Measurements from ENCODE around the gene CFAP161.

The CFAP161 gene, protein sequence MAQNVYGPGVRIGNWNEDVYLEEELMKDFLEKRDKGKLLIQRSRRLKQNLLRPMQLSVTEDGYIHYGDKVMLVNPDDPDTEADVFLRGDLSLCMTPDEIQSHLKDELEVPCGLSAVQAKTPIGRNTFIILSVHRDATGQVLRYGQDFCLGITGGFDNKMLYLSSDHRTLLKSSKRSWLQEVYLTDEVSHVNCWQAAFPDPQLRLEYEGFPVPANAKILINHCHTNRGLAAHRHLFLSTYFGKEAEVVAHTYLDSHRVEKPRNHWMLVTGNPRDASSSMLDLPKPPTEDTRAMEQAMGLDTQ

GRCh38 chr15:81133782-81134461 is at the start of gene CFAP161:
TSS of gene CFAP161 (plus strand) at chr15:81134270. CDS start at chr15:81134330, 60 bp downstream.
- DNase-seq: peak; percentile 12

- no peak for DNase-seq
These were observed 49.4 kb upstream of the CFAP161 start for GRCh38 chr15:81084716-81085115.

DNA sequence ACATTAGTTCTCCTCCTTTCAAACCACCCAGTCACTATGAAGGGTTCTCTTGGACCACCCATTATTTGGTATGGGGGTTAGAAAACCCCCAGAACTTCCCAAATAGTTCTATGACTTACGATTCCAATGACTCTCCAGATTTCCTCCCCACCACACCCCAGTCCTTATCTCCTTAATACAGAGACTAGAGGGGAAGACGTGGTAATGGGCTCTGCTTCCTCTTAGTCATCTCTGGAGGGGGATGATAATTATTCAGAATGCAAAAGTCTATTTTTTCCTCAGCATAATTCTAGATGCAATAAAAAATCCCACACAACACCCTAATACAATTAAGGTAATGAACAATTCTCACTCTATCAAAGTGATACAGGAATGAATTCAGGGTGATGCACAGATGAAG is 48.9 kb upstream of the CFAP161 start:
- no peak for DNase-seq

GRCh38 chr15:81085898-81086297 is 48.2 kb upstream of the CFAP161 start:
- DNase-seq: no peak

DNA sequence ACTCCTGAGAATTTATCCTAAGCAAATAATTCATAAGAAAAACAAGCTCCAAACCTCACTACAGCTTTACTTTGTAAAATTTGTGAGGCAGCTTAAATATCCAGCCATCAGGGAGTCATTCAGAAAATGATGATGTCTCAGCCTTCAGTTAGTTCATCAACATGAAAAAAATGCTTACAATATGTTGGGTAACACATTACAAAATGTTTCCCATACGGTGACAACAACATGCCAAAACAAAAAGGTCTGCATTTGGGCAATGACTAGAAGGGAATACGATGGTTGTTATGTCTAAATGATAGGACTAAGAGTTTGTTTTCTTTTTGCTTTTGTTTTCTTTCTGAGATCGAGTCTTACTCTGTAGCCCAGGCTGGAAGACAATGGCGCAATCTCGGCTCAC is 47.0 kb upstream of the CFAP161 start:
- DNase-seq: no peak

GRCh38 chr15:81087694-81088093 is 46.4 kb upstream of the CFAP161 start:
- no peak for DNase-seq

DNA sequence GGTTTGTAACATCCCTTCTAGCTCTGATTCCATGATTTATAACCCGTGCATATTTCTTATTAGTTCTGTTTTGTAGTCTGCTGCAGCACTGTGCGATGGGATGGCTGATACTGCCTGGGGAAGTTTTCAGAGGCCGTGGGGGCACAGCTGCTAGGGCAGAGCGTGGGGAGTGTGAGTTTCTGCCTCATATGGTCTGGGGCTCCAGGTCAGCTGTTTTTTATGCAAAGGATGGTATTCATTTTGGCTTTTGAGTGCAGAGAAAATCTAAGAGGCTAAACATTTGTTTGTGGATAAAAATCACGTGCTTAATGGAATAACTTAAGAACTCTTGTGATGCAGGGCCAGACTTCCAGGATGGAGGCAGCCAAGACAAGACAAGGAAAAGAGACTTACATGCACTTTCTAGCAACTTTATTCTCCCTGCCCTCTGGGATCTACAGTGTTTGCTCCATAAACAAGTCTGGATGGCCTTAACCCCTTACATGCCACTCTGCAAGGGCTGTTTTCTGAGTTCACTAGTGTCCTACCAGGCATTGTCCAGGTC is 45.5 kb upstream of the CFAP161 start:
- no peak for DNase-seq

DNA sequence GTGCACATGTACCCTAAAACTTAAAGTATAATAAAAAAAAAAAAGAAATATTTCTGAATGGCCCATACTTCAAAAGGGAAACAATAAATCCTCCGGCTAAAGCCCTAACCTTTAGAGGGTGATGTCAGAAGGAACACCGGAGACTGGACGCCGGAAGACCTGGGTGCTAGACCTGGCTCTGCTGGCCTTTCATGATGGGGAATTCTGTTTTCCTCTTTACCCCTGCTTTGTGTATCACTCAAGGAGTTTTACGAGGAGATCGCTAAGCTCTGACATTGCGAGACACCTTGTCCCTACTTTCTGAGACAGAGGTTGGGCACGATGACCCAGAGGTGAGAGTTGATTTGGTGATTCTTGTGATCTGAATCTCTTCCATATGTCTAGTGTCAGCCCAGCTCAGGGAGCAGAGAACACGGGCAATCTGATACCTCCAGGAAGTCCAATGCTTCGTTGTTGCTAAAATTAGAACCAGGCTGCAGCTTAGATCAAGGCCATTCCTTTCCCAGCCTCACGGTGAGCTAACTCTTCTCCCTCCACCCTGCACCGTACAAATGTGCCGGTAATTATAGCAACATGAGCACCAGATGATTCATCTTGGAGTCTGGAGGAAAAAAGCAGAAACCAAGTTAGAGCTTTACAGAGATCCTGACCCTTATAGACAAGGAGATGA is 42.0 kb upstream of the CFAP161 start:
- no peak for DNase-seq

GRCh38 chr15:81092559-81092902 is 41.5 kb upstream of the CFAP161 start:
- DNase-seq: no peak

- DNase-seq: no peak
These were observed 40.1 kb upstream of the CFAP161 start for GRCh38 chr15:81093961-81094360.

DNA sequence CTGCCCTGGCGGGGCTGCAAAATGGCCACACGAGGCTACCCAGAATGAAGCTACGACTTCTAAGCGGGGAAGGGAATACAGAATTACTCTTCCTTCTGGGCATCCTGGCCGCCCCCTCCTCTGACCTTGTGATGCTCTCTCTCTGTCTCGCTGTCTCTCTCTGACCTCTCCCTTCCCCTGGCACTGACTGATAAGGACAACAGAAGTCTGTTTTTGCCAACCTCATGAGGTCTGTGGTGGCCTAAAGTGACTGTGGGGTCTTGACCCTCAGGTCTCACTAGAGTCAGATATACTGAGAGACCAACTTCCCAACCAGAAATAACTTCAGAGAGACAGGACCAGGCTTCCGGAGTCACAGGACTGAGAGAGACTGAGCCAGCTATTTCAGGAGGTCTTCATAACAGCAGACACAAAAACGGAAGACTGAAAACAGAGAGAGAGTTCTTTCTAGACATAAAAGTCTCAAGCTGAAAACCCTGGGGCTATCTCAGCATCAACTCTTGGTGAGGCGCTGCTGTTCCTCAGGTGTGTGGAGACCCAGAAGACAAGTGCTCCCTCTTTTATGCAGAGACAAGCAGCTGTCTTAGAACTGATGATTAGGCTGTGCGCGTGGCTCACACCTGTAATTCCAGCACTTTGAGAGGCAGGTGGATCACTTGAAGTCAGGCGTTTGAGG is 38.2 kb upstream of the CFAP161 start:
- no peak for DNase-seq

- DNase-seq: no peak
These were observed 37.7 kb upstream of the CFAP161 start for GRCh38 chr15:81096398-81096797.

DNA sequence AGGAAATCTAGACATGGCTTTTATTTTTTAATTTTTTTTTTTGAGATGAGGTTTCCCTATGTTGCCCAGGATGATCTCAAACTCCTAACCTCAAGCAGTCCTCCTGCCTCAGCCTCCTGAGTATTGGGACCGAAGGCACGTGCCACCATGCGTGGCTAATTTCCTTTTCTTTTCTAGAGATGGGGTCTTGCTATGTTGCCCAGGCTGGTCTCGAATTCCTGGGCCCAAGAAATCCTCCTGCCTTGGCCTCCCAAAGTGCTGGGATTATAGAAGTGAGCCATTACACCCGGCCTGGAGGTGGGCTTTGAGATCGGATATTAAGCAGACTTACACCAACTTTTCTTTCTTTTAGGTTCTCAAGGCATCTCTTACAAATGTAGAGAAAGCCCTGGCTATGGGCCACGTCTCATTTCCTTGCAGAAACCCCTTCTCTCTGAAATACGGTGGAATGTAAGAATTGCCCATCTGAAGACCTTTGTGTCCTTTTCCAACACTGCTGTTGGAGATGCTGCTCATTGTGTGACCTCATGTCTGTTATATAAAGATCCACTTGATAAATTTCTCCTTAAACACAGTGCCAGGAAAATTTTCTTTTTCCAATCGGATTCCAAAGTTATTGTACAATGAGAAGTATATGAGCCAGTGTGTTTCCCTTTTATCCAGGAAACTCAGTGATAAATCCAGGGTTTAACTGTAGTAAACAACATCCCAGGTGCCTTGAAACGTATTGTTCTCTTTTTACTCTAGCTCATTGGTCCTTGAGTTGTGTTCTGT is 36.8 kb upstream of the CFAP161 start:
- no peak for DNase-seq

- no peak for DNase-seq
These were observed 36.2 kb upstream of the CFAP161 start for GRCh38 chr15:81097890-81098280.

DNA sequence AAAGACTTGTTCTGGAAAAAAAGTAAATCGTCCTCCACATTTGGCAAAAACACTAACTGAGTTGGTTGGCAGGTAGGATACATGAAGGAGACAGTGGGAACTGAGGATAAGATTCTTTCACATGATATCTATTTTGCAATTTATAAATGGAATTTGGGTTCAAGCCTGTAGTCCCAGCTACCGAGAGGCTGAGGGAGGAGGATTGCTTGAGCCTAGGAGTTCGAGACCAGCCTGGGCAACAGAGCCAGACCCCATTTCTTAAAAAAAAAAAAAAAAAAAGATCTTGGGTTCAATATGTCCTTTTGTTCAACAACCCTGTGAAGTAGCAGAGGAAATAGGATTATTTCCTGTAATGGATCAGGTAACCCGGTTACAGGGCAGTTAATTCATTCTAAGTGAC is 35.7 kb upstream of the CFAP161 start:
- no peak for DNase-seq

DNA sequence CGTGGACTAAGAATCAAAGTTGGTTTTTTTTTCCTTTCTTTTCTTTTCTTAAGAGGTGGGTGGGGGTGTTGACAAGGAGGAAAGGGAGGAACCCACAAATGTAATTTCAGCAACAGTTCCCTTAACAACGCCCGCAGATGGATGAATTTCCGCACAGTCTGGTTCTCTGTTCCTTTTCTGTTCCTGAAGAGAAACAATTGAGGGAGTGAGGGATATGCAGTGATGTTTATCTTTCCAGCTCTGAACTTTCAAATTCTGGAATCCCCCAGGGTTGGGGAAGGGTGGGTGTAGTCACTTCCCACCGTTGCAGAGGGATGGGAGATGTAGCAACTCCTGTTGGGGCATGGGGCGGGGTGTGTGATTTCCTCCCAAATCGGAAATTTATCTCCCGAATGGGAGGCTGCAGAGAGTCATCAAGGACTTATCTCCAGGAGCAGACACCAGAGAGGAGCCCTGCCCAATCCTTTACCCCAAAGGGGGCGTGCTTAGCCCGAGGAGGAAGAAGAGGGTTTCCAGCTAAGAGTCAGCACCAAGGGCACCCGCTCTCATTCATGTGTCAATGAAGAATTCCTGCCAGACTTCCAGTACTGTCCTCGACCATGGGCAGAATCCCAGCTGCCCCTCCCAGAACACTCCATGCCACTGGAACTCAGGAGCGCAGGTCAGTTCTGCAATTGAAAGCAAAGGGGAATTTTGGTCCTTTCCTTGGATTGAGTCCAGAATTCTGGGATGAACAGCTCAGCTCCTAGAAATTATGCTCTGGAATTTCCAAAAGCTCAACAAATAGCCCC is 35.0 kb upstream of the CFAP161 start:
- DNase-seq: no peak

DNA sequence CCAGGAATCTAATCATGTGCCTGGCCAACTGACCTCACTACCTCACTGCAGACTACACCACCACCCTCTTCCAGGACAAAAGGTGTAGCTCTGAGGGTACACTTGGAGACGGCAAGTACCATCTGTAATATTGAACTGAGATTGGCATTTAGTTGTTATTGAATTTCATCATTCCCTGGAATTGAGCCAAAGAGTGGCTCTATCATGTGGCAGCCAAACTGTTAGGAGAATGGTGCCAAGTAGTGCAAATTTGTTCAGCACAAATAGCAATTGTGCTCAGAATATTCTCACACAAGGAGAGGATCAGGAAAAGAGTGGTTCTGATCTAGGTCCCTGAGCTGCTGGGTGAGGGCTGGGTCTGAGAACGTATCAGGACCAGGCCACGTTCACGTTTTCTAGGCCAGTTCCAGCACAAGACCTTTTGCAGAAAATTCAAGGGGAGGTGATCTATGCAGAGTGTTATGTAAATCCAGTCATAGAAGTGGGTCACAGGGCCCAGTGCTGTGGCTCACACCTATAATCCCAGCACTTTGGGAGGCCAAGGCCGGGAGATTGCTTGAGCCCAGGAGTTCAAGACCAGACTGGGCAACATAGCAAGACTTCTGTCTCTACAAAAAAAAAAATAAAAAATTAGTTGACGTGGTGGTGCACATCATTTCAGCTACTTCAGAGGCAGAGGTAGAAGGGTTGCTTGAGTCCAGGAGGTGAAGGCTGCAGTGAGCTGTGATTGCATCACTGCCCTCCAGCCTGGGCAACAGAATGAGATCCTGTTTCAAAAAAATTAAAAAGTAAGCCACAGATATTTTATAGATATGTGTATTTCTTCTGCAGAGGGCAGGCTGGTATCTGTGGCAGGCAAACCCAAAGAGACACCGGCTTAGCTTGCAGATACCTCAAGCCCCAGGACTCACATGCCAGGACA is 31.9 kb upstream of the CFAP161 start:
- no peak for DNase-seq

DNA sequence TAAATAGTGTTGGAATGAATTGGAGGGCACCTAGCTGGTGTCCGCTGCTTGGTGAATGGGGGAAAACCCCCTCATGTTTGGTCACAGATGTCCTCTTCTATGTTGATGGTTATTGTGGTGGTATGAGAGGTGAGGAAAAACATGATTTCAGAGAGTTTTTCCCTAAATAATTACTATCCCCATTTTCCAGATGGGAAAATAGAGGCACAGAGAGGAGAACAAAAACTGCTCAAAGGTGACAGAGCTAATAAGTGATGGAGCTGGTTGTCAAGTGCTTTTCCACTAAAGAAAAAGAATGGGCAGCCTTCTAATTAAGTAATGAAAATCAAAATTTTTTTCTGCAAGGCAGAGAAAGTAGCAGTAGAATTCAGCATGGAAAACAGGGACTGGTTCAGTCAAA is 30.2 kb upstream of the CFAP161 start:
- DNase-seq: no peak

GRCh38 chr15:81105545-81105944 is 28.5 kb upstream of the CFAP161 start:
- no peak for DNase-seq

DNA sequence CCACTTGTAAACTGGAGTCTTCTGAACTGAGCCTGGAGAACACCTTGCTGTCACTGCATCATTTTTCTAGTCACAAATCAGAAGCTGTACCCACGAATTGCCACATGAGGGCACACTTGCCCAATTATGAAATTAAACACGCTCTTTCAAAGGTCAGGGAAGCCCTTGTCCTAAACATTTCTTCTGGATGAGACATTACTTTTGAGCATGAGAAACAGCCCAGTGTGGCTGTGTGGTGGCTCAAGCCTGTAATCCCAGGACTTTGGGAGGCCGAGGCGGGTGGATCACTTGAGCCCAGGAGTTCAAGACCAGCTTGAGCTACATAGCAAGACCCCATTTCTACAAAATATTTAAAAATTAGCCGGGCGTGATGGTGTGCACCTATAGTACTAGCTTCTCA is 27.5 kb upstream of the CFAP161 start:
- peak; percentile 36 for DNase-seq

DNA sequence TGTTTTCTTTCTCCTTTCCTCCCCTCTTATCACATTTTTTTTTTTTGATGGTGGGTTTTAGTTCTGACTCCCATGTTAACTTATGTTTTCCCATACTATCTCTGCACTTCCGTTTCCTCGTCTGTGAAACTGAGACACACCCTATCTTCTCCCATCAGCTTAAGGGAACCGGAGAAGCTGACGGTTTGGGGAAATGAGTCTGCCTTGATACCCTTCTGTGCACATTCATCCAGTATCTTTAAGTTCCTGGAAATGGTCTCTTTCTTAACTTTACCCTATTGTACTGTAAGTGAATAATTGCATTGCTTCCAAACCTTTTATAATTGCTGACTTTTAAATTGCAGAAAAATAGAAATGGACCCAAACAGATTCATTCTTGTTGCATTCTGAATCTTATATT is 26.2 kb upstream of the CFAP161 start:
- DNase-seq: no peak

Data from activated naive CD4-positive, alpha-beta T cell treated with Interleukin-2 at 50 U/mL for 16 hours (primary cell).